H9 (cell line): ENCODE results near the gene CCNY. TPM values are rescaled to one million over a fixed set of nuclear protein-coding genes. Genes with fewer than 3 reads are reported as not detected.

Experiments
- DNase-seq: peaks from one replicate; pipeline ENCODE4 v3.0.0-alpha.2; 2017
- H2AFZ ChIP-seq: one replicate; pipeline ENCODE4 v1.6.1; 2013; ENCODE audit warnings: mild to moderate bottlenecking, low read length, control low read depth, moderate library complexity
- H2AK5ac ChIP-seq: 2 replicates; pipeline ENCODE4 v1.6.1; 2013; ENCODE audit warnings: low read length, control low read depth, mixed read lengths; ENCODE audit not compliant: insufficient read length
- H2BK120ac ChIP-seq: one replicate; pipeline ENCODE4 v1.6.1; 2013; ENCODE audit warnings: low read depth, mild to moderate bottlenecking, low read length, control low read depth, inconsistent platforms; ENCODE audit not compliant: poor library complexity, severe bottlenecking
- H2BK12ac ChIP-seq: 2 replicates; pipeline ENCODE4 v1.6.1; 2013; ENCODE audit warnings: low read length, control low read depth, mixed read lengths, low read depth; ENCODE audit not compliant: insufficient read length
- H2BK15ac ChIP-seq: 2 replicates; pipeline ENCODE4 v1.6.1; 2013; ENCODE audit warnings: low read depth, low read length, control low read depth
- H2BK20ac ChIP-seq: one replicate; pipeline ENCODE4 v1.6.1; 2013; ENCODE audit warnings: low read depth, mild to moderate bottlenecking, low read length, control low read depth, inconsistent platforms; ENCODE audit not compliant: poor library complexity, severe bottlenecking
- H2BK5ac ChIP-seq: 2 replicates; pipeline ENCODE4 v1.6.1; 2013; ENCODE audit warnings: low read length, control low read depth, mixed read lengths; ENCODE audit not compliant: insufficient read length
- H3K14ac ChIP-seq: 2 replicates; pipeline ENCODE4 v1.6.1; 2013; ENCODE audit warnings: low read length, control low read depth; ENCODE audit not compliant: insufficient read depth
- H3K18ac ChIP-seq: 2 replicates; pipeline ENCODE4 v1.6.1; 2013; ENCODE audit warnings: low read depth, mild to moderate bottlenecking, mixed read lengths, low read length, control low read depth; ENCODE audit not compliant: insufficient read length
- H3K23ac ChIP-seq: 2 replicates; pipeline ENCODE4 v1.6.1; 2013; ENCODE audit warnings: low read length, control low read depth, mixed read lengths, low read depth; ENCODE audit not compliant: insufficient read length
- H3K23me2 ChIP-seq: 2 replicates; pipeline ENCODE4 v1.6.1; 2013; ENCODE audit warnings: low read depth, mild to moderate bottlenecking, mixed read lengths, low read length, control low read depth; ENCODE audit not compliant: insufficient read length, poor library complexity, severe bottlenecking
- H3K27ac ChIP-seq: 2 replicates; pipeline ENCODE4 v1.5.1; 2013; ENCODE audit warnings: low read length, control low read depth, mixed read lengths, low read depth; ENCODE audit not compliant: insufficient read length
- H3K27me3 ChIP-seq: 2 replicates; pipeline ENCODE4 v1.6.1; 2013; ENCODE audit warnings: low read length, control low read depth, inconsistent platforms; ENCODE audit not compliant: insufficient read depth
- H3K4ac ChIP-seq: 2 replicates; pipeline ENCODE4 v1.6.1; 2013; ENCODE audit warnings: low read depth, mild to moderate bottlenecking, control low read depth, inconsistent platforms, low read length, moderate library complexity
- H3K4me1 ChIP-seq: 2 replicates; pipeline ENCODE4 v1.6.1; 2013; ENCODE audit warnings: low read length, control low read depth, inconsistent platforms; ENCODE audit not compliant: insufficient read depth
- H3K4me2 ChIP-seq: 2 replicates; pipeline ENCODE4 v1.6.1; 2013; ENCODE audit warnings: low read length, control low read depth, mixed read lengths; ENCODE audit not compliant: insufficient read length, insufficient read depth
- H3K56ac ChIP-seq: 2 replicates; pipeline ENCODE4 v1.6.1; 2013; ENCODE audit warnings: low read depth, mild to moderate bottlenecking, mixed read lengths, low read length, control low read depth; ENCODE audit not compliant: insufficient read length
- H3K79me1 ChIP-seq: 2 replicates; pipeline ENCODE4 v1.6.1; 2013; ENCODE audit warnings: low read depth, mild to moderate bottlenecking, moderate library complexity, low read length, control low read depth, inconsistent platforms; ENCODE audit not compliant: insufficient read depth, poor library complexity, severe bottlenecking
- H3K79me2 ChIP-seq: 2 replicates; pipeline ENCODE4 v1.6.1; 2013; ENCODE audit warnings: low read length, control low read depth, inconsistent platforms; ENCODE audit not compliant: insufficient read depth
- H3K9ac ChIP-seq: 2 replicates; pipeline ENCODE4 v1.6.1; 2013; ENCODE audit warnings: low read length, control low read depth, mixed read lengths; ENCODE audit not compliant: insufficient read length; ENCODE audit errors: extremely low read depth
- H3K9me3 ChIP-seq: one replicate; pipeline ENCODE4 v1.6.1; 2013; ENCODE audit warnings: low read depth, low read length, inconsistent platforms; ENCODE audit not compliant: control insufficient read depth
- H3T11ph ChIP-seq: one replicate; pipeline ENCODE4 v1.6.1; 2013; ENCODE audit warnings: mild to moderate bottlenecking, low read length, control low read depth, inconsistent platforms
- H4K20me1 ChIP-seq: one replicate; pipeline ENCODE4 v1.6.1; 2013; ENCODE audit not compliant: control insufficient read depth, insufficient read length, insufficient read depth
- H4K5ac ChIP-seq: 2 replicates; pipeline ENCODE4 v1.6.1; 2013; ENCODE audit warnings: low read depth, mild to moderate bottlenecking, mixed read lengths, low read length, control low read depth; ENCODE audit not compliant: insufficient read length
- H4K8ac ChIP-seq: replicated peaks from 2 replicates; pipeline ENCODE4 v1.6.1; 2013; ENCODE audit warnings: low read length, control low read depth, mixed read lengths, low read depth; ENCODE audit not compliant: insufficient read length
- H4K91ac ChIP-seq: 2 replicates; pipeline ENCODE4 v1.6.1; 2013; ENCODE audit warnings: low read depth, mild to moderate bottlenecking, moderate library complexity, mixed read lengths, low read length, control low read depth; ENCODE audit not compliant: insufficient read length
- H3K27ac Mint-ChIP-seq, 3 experiments: 2 replicates in 2 of 3; 3 replicates in 1 of 3; pipeline ENCODE4 v1.8.0; 2020 to 2021; ENCODE audit warnings: mixed read lengths in 3 of 3, mild to moderate bottlenecking in 1 of 3, moderate library complexity in 1 of 3
- H3K27me3 Mint-ChIP-seq: 2 replicates; pipeline ENCODE4 v1.8.0; 2021; ENCODE audit warnings: low read depth, mild to moderate bottlenecking, moderate library complexity, mixed read lengths
- H3K36me3 Mint-ChIP-seq, 3 experiments: 2 replicates in 2 of 3; 3 replicates in 1 of 3; pipeline ENCODE4 v1.8.0; 2020 to 2021; ENCODE audit warnings: low read depth in 3 of 3, mixed read lengths in 3 of 3; ENCODE audit not compliant: insufficient read depth in 1 of 3
- H3K4me1 Mint-ChIP-seq, 2 experiments: 2 replicates each; pipeline ENCODE4 v1.8.0; 2020; ENCODE audit warnings: mixed read lengths in 2 of 2
- H3K4me3 Mint-ChIP-seq, 2 experiments: 2 replicates in 1 of 2; 3 replicates in 1 of 2; pipeline ENCODE4 v1.8.0; 2020 to 2021; ENCODE audit warnings: mild to moderate bottlenecking in 2 of 2, mixed read lengths in 2 of 2, moderate library complexity in 1 of 2
- H3K9me3 Mint-ChIP-seq, 2 experiments: 2 replicates in 1 of 2; 3 replicates in 1 of 2; pipeline ENCODE4 v1.8.0; 2020; ENCODE audit warnings: mild to moderate bottlenecking in 2 of 2, mixed read lengths in 2 of 2, moderate library complexity in 1 of 2
- WGBS: extraction: QIAGEN DNeasy Blood & Tissue Kit; methylation state at CpG from one replicate; pipeline ENCODE4 v1.1.7; 2013; ENCODE audit warnings: missing lambda C conversion rate, low lambda C conversion rate, mixed read lengths; ENCODE audit not compliant: insufficient read length; ENCODE audit errors: extremely low coverage; 5-methylcytosine and 5-hydroxymethylcytosine counted together
- total RNA-seq: library from RNA; stranded (reverse); gene quantifications from 2 replicates; pipeline ENCODE4 v1.2.1, GENCODE V29; 2021
- TF ChIP-seq, protein P1 (sequence below): fragments of 200-600 bp; sonication (generic); conservative IDR thresholded peaks from 3 replicates; pipeline ENCODE4 v1.8.0; 2021; ENCODE audit warnings: antibody characterized with exemption, mild to moderate bottlenecking

Gene CCNY
- total RNA-seq, 1 experiment from 2014 or later = 62.1 TPM

DNA sequence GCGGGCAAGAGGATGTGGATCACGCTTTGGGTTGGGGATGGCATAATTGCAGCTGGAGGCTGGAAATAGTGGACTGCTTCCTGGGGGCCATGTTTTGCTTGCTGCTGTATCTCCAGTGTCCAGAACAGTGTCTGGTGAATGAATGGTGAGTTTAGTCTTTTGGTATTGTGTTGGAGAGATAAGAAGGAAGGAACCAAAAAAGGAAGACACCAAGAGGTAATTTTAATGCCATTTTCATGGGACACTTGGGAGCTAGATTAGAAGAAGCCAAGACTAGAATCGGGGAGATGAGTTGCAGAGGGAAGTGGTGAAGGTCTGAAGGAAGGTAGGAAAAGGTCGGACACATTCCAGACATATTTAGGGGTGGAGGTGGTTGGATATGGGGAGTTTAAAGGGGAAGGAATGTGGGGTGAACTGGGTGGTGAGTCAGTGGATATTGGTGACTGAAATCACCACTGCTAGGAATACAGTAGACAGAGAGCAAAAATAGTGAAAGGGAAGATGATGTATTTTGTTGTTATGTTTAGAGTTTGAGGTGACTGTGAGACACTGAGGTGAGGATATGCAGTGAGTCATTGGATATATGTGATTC is 76.7 kb downstream of the CCNY start:
- Histone ChIP-seq H3K27ac (no peak overlapping the region), H3K4me2 (no peak overlapping the region), H2BK120ac (no peak overlapping the region), H3K27me3 (no peaks in the 10 kb centered on the region), H3K23ac (no peak overlapping the region), H4K20me1 (peaks cover 3% of the 10 kb centered on the region), H2AFZ (no peak overlapping the region), H2BK5ac (no peak overlapping the region), H4K91ac (no peak overlapping the region), H3K14ac (no peak overlapping the region), H2BK20ac (no peak overlapping the region), H3K9me3 (no peaks in the 10 kb centered on the region), H4K5ac (no peak overlapping the region), H3T11ph (no peak overlapping the region), H3K56ac (no peak overlapping the region), H3K4me1 (peaks cover 14% of the 10 kb centered on the region), H3K79me1 (peaks cover 3% of the 10 kb centered on the region), H3K9ac (no peak overlapping the region), H3K18ac (peak overlapping the region; percentile 23), H2BK12ac (no peak overlapping the region), H4K8ac (no peak overlapping the region), H3K79me2 (peaks cover 4% of the 10 kb centered on the region; the same call in 1 of the 2 replicates), H3K23me2 (no peaks in the 10 kb centered on the region), H3K4ac (no peak overlapping the region), H2BK15ac (no peak overlapping the region), H2AK5ac (no peak overlapping the region)
- Mint-ChIP-seq H3K9me3 (peaks cover 3% of the 10 kb centered on the region in 2 experiments), H3K4me1 (peaks cover 33 to 51% of the 10 kb centered on the region in 2 experiments), H3K27ac (no peak overlapping the region), H3K4me3 (no peak overlapping the region), H3K36me3 (peaks cover 0 to 5% (median 4%) of the 10 kb centered on the region in 3 experiments; a peak in 5 of 7 replicates), H3K27me3 (no peaks in the 10 kb centered on the region)
- DNase-seq = no peak
- WGBS = no CpG with 5 or more reads among the region's 4 CpGs
- TF ChIP-seq, protein P1, sequence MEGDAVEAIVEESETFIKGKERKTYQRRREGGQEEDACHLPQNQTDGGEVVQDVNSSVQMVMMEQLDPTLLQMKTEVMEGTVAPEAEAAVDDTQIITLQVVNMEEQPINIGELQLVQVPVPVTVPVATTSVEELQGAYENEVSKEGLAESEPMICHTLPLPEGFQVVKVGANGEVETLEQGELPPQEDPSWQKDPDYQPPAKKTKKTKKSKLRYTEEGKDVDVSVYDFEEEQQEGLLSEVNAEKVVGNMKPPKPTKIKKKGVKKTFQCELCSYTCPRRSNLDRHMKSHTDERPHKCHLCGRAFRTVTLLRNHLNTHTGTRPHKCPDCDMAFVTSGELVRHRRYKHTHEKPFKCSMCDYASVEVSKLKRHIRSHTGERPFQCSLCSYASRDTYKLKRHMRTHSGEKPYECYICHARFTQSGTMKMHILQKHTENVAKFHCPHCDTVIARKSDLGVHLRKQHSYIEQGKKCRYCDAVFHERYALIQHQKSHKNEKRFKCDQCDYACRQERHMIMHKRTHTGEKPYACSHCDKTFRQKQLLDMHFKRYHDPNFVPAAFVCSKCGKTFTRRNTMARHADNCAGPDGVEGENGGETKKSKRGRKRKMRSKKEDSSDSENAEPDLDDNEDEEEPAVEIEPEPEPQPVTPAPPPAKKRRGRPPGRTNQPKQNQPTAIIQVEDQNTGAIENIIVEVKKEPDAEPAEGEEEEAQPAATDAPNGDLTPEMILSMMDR = no peak
